Prostate gland (tissue), 2 donors: ENCODE data around the gene LPAR3. TPM values are rescaled to one million over a fixed set of nuclear protein-coding genes. Genes with fewer than 3 reads are reported as not detected.

Source experiments
- DNase-seq: peaks from one replicate; pipeline ENCODE4 v3.0.0-alpha.2; 2019; ENCODE audit warnings: low spot score
- H3K27ac ChIP-seq, 2 donors: fragments of 200-600 bp; sonication (generic); 2 replicates each; pipeline ENCODE4 v1.5.1; 2017 to 2019
- H3K27me3 ChIP-seq: fragments of 200-600 bp; sonication (generic); replicated peaks from 2 replicates; pipeline ENCODE4 v1.5.1; 2019; ENCODE audit not compliant: insufficient read depth
- H3K36me3 ChIP-seq, 2 donors: fragments of 200-600 bp; sonication (generic); 1 replicate in 1 of 2; 2 replicates in 1 of 2; pipeline versions ENCODE4 v1.5.1 to v1.8.1; 2017 to 2019
- H3K4me1 ChIP-seq: fragments of 200-600 bp; sonication (generic); replicated peaks from 2 replicates; pipeline ENCODE4 v1.5.1; 2019
- H3K4me3 ChIP-seq, 2 donors: fragments of 200-600 bp; sonication (generic); 2 replicates each; pipeline ENCODE4 v1.5.1; 2017 to 2019
- H3K9me3 ChIP-seq: fragments of 200-600 bp; sonication (generic); 2 replicates; pipeline ENCODE4 v1.5.1; 2017
- CTCF ChIP-seq, 4 experiments: fragments of 200-600 bp in 2 of 4; fragments of 450-650 bp in 2 of 4; sonication (generic) in 2 of 4; IDR thresholded peaks; 1 replicate in 3 of 4; 2 replicates in 1 of 4; pipeline ENCODE4 v1.5.1; 2016 to 2019; ENCODE audit warnings: antibody characterized with exemption in 4 of 4, mild to moderate bottlenecking in 2 of 4, moderate library complexity in 2 of 4
- POLR2A ChIP-seq: fragments of 450-650 bp; IDR thresholded peaks from one replicate; pipeline ENCODE4 v1.6.1; 2016; ENCODE audit warnings: antibody characterized with exemption, mild to moderate bottlenecking
- POLR2AphosphoS5 ChIP-seq: sonication (generic); formaldehyde crosslinking; IDR thresholded peaks from one replicate; pipeline ENCODE4 v1.6.1; 2017; ENCODE audit warnings: antibody characterized with exemption
- WGBS: methylation state at CpG from one replicate; pipeline ENCODE4 v1.1.5; 2018; 5-methylcytosine and 5-hydroxymethylcytosine counted together
- intact Hi-C: fragments of 100-400 bp; cut with DNase I; formaldehyde crosslinking; loops from one replicate; pipeline ENCODE4 v1.14.2; 2022
- total RNA-seq, 2 donors: library from RNA; depleted of rRNA; stranded (reverse); fragments of >200 nt; gene quantifications; one replicate each; pipeline ENCODE4 v1.1.0, GENCODE V29; 2016

LPAR3 gene
- total RNA-seq, 2 donors from 2014 or later, result 81.6 to 131 TPM

- DNase-seq, result no peak
- Histone ChIP-seq H3K27me3 (no peaks in the 10 kb centered on the region), H3K36me3 (no peaks in the 10 kb centered on the region), H3K4me1 (peaks cover 8% of the 10 kb centered on the region), H3K27ac (no peak overlapping the region), H3K4me3 (no peak overlapping the region), H3K9me3 (no peaks in the 10 kb centered on the region)
- TF ChIP-seq CTCF (IDR thresholded peaks at IDR 0.05), result no peak
- TF ChIP-seq POLR2AphosphoS5, result no peak
- TF ChIP-seq POLR2A, result no peak
- intact Hi-C loops, result no loop called here
- WGBS, result 80% methylated on average over 6 of the region's 6 CpGs
Measured at GRCh38 chr1:84782881-84783280, 110.1 kb downstream of the LPAR3 start.

- Histone ChIP-seq H3K36me3 (no peaks in the 10 kb centered on the region), H3K4me3 (no peak overlapping the region), H3K9me3 (no peaks in the 10 kb centered on the region), H3K27me3 (no peaks in the 10 kb centered on the region), H3K4me1 (peaks cover 8% of the 10 kb centered on the region), H3K27ac (no peak overlapping the region)
- WGBS, result 76% methylated on average over 18 of the region's 18 CpGs
- DNase-seq, result no peak
- TF ChIP-seq POLR2A (no peak), CTCF (IDR thresholded peaks at IDR 0.05) (no peak), POLR2AphosphoS5 (no peak)
- intact Hi-C loops, result no loop called here
Measured at GRCh38 chr1:84781946-84782771, 110.8 kb downstream of the LPAR3 start.

GRCh38 chr1:84780000-84780716 lies 112.8 kb downstream of the LPAR3 start:
- intact Hi-C loops, result loop anchor here (10.0 kb wide), 2 partner anchors 155 to 845 kb away; no protein-coding TSS in a partner anchor
- no peak overlapping the region for H3K4me3 ChIP-seq
- WGBS, result 61% methylated on average over 8 of the region's 8 CpGs
- no peak overlapping the region for H3K27ac ChIP-seq
- TF ChIP-seq POLR2A, result no peak
- TF ChIP-seq POLR2AphosphoS5, result peak; percentile 39
- peak; percentile 64 for DNase-seq
- no peaks in the 10 kb centered on the region for H3K27me3 ChIP-seq
- peaks cover 8% of the 10 kb centered on the region for H3K4me1 ChIP-seq
- no peaks in the 10 kb centered on the region for H3K9me3 ChIP-seq
- no peaks in the 10 kb centered on the region for H3K36me3 ChIP-seq

GRCh38 chr1:84776639-84777038 lies 116.4 kb downstream of the LPAR3 start:
- no peaks in the 10 kb centered on the region for H3K36me3 ChIP-seq
- no peak for DNase-seq
- no peak overlapping the region for H3K27ac ChIP-seq
- 43% methylated on average over 5 of the region's 5 CpGs for WGBS
- TF ChIP-seq CTCF (IDR thresholded peaks at IDR 0.05) (no peak), POLR2A (no peak), POLR2AphosphoS5 (no peak)
- H3K9me3 ChIP-seq, result no peaks in the 10 kb centered on the region
- H3K27me3 ChIP-seq, result no peaks in the 10 kb centered on the region
- peaks cover 13% of the 10 kb centered on the region for H3K4me1 ChIP-seq
- no peak overlapping the region for H3K4me3 ChIP-seq
- intact Hi-C loops, result loop anchor here (10.0 kb wide), 2 partner anchors 158 to 842 kb away; no protein-coding TSS in a partner anchor

GRCh38 chr1:84775535-84775920 lies 117.5 kb downstream of the LPAR3 start:
- H3K36me3 ChIP-seq, result no peaks in the 10 kb centered on the region
- 24% methylated on average over 3 of the region's 3 CpGs for WGBS
- H3K27me3 ChIP-seq, result no peaks in the 10 kb centered on the region
- intact Hi-C loops, result loop anchor here (10.0 kb wide), 2 partner anchors 159 to 841 kb away; no protein-coding TSS in a partner anchor
- H3K27ac ChIP-seq, result no peak overlapping the region
- DNase-seq, result no peak
- no peaks in the 10 kb centered on the region for H3K9me3 ChIP-seq
- H3K4me3 ChIP-seq, result no peak overlapping the region
- peaks cover 13% of the 10 kb centered on the region for H3K4me1 ChIP-seq
- TF ChIP-seq CTCF (IDR thresholded peaks at IDR 0.05) (no peak), POLR2AphosphoS5 (no peak), POLR2A (no peak)
